NCI-H82 (cell line): Measurements from ENCODE around the gene PTGES.
"Not testable (repeated sequence)": the region's sequence is repeated elsewhere in the genome, so short reads cannot be mapped to it uniquely, and the experiment has no call there.

Experiments
- DNase-seq: peaks from one replicate; lab custom pipeline; 2025; lab: John Stamatoyannopoulos, UW

PTGES gene, protein sequence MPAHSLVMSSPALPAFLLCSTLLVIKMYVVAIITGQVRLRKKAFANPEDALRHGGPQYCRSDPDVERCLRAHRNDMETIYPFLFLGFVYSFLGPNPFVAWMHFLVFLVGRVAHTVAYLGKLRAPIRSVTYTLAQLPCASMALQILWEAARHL

DNA sequence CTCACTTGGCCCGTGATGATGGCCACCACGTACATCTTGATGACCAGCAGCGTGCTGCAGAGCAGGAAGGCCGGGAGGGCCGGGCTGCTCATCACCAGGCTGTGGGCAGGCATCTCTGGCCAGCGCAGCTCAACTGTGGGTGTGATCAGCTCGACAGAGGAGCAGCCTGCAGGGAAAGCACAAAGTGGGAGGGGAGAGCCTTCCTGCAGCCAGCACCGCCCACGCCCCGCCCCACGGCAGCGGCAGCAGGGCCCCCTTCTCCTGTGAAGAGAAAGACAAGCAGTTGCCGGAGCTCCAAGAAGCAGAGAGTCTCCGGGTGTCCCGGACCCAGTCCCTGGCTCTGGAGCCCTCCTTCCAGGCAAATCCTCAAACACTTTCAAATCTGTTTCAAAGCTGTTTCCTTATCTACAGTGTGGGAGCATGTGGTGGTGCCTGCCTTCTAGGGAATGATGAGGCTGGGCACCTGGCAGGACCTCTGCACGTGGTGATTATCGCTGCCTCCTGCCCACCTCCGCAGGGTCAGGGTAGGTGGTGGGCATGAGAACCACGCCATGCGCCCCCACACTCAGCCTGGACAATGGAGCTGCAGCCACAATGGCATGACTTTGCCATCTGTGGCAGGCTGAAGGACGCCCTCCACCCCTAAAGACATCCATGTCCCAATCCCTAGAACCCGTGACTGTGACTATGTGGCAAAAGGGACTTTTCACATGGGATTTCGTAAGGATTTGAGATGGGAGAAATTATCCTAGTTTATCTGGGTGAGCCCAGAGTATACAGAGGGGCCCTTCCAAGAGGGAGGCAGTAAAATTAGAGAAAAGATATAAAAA lies at the start of gene PTGES:
Gene PTGES, minus strand, starts transcription at position 143 of the 830 bp plus-strand sequence. Its CDS starts 30 bp downstream, at position 113.
- DNase-seq, result peak; percentile 73

DNA sequence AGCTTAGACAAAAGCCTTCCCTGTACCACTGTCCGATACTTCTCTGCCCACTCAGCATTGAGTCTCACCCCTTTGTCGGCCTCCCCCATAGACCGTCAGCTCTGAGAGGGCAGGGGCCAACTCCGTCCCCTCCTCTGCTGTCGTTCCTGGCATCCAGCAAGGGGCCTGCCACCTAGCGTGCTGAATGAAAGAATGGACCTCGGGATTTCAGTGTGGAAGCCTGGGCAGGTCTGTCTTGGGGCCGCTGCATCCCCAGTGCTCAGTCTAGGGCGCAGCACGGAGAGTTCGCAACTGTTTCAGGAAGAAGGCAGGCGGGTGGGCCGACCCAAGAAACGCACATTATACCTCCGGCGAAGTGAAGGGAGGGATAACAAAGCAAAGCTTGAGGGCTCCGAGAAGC lies 48.7 kb upstream of the PTGES start:
- no peak for DNase-seq

DNA sequence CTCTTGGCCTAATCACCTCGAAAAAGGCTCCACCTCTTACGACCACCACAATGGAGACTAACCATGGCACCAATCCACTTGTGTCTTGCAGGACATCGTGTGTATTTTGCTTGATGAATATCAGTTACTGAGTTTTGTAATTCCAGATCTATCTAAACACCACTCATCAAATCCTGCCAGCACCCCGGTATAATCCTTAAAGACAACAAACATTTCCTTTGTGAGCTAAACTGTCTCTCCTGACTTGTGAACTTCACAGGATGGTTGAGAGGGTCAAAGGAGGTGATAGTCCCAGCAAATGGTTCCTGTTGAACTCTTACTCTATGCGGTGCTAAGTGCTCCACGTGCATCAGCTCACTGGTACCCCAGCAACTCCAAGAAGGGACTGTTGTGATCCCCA lies 46.1 kb upstream of the PTGES start:
- DNase-seq, result no peak

DNA sequence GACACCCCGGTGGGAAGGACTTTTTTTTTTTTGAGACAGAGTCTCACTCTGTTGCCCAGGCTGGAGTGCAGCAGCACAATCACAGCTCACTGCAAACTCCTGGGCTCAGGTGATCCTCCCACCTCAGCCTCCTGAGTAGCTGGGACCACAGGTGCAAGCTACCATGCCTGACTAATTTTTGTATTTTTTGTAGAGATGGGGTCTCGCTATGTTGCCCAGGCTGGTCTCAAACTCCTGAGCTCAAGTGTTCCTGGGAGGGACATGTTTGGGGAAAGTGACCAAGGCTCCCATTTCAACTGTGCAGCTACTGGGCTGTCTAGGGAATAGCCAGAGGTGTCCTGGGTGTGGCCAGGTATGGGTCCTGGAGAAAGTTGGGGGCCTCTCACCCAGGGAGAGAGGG lies 43.2 kb upstream of the PTGES start:
- not testable (repeated sequence) for DNase-seq

DNA sequence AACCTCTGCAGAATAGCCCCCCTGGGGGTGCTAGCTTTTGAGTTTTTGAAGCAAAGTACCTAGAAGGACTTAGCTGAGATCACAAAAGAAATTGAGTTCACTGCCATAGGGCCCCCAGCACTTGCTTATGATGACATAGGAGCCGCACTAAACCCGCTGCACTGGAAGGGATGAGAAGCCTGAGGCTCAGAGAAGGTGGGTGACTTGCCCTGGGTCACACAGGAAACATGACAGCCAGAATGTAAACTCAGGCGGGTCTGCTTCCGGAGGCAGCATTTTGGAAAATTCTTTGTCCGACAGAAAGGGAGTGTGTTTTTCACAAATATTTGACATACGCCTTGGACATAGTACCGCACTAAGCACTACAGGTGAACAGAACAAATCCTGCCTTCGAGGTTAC lies 41.7 kb upstream of the PTGES start:
- no peak for DNase-seq

DNA sequence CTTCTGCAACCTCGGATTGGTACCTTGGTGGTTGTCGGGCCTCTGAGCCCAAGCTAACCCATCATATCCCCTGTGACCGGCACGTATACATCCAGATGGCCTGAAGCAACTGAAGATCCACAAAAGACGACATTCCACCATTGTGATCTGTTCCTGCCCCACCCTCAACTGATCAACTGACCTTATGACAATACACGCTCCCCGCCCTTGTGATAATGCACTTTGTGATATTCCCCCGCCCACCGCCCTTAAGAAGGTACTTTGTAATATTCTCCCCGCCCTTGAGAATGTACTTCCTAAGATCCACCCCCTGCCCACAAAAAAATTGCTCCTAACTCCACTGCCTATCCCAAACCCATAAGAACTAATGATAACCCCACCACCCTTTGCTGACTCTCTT lies 33.6 kb upstream of the PTGES start:
- DNase-seq, result no peak

DNA sequence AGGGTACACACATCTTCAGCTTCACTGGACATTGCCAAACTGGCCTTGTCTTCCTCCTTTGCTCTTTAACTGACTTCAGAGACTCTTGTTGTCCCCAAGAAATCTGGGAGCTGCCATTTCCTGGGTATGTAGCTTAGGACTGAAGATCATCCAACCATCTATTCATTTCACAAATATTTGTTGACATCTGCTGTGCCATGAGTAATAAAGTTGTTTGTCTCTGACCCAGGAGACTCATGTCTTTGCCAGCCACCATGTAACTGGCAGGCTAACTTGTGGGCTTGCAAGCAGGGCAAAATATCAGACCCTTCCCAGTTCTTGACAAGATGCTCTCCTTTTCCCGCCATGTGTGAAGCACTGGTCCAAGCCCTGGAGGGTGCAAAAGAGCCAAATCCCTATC lies 33.0 kb upstream of the PTGES start:
- DNase-seq, result no peak

DNA sequence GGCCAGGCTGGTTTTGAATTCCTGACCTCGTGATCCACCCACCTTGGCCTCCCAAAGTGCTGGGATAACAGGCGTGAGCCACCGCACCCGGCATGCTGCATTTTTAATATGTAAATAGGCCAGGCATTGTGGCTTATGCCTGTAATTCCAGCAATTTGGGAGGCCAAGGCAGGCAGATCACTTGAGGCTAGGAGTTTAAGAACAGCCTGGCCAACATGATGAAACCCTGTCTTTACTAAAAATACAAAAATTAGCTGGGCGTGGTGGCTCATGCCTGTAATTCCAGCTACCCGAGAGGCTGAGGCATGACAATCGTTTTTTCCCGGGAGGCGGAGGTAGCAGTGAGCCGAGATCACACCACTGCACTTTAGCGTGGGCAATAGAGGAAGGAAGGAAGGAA lies 32.1 kb upstream of the PTGES start:
- not testable (repeated sequence) for DNase-seq

DNA sequence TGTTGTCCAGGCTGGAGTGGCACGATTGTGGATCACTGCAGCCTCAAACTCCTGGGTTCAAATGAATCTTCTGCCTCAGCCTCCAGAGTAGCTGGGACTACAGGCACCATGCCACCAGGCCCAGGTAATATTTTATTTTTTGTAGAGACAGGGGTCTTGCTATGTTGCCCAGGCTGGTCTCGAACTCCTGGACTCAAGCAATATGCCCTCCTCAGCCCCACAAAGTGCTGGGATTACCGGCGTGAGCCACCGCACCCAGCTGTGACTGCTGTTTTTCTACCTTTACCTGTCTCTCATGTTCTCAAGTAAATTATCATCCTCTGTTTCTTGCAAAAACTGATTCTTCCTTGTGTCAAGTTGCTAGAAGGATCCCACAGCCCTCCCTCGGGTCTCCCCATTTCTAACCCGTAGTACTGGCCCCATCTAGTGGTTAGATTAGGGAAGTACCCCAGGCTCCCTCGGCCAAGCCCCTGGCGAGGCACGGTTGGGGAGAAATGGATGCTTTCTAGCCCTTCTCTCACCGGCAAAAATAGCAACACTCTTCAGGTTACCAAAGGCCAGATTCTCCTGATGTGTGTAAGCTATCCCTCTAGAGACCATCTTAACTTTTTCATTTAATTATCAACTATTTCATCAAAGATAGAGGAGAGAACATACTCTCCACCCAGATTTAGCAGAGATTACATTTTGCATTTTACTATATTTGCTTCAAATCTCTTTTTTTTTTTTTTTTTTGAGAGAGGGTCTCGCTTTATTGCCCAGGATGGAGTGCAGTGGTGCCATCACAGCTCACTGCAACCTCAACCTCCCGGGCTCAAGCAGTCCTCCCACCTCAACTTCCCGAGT lies 30.9 kb upstream of the PTGES start:
- DNase-seq, result peak; percentile 77

DNA sequence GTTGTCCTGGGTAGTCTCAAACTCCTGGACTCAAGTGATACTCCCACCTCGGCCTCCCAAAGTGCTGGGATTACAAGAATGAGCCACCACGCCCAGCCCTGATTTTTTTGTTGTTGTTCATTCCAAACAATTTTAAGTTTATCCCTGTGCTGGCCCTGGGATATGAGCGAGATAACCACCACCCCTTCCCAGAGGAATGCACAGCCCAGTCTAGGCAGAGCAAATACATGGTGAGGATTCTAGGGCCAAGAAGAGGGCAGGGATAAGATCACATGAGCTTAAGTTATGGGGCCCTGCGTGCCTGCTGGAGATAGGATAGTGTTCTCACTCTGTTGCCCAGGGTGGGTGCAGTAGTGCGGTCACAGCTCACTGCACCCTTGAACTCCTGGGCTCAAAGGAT lies 29.1 kb upstream of the PTGES start:
- no peak for DNase-seq

DNA sequence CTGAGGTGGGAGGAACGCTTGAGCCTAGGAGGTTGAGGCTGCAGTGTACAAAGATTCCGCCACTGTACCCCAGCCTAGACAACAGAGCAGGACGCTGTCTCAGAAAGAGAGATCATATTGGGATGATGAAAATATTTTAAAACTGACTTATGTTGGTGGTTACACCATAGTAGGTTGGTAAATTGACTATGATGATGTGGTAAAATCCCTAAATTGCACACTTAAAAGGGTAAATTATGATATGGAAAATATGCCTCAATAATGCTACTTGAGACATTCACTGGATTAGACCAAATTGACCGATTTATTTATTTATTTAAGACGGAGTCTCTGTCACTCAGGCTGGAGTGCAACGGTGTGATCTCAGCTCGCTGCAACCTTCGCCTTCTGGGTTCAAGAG lies 28.3 kb upstream of the PTGES start:
- no peak for DNase-seq

DNA sequence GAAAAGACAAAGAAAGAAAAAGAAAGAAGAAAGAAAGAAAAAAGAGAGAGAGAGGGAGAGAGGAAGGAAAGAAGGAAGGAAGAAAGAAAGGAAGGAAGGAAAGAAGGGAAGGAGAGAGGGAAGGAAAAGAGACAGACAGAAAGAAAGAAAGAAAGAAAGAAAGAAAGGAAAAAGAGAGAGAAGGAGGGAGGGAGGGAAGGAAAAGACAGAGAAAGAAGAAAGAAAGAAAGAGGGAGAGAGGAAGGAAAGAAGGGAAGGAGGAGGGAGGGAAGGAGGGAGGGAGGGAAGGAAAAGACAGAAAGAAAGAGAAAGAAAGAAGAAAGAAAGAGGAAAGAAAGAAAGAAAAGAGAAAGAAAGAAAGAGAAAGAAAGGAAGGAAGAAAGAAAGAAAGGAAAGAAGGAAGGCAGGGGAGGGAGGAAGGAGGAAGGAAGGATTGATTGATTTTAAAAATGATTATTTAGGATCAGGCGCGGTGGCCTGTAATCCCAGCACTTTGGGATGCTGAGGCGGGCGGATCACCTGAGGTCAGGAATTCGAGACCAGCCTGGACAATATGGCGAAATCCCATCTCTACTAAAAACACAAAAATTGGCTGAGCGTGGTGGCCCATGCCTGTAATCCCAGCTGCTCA lies 26.8 kb upstream of the PTGES start:
- DNase-seq, result no peak

DNA sequence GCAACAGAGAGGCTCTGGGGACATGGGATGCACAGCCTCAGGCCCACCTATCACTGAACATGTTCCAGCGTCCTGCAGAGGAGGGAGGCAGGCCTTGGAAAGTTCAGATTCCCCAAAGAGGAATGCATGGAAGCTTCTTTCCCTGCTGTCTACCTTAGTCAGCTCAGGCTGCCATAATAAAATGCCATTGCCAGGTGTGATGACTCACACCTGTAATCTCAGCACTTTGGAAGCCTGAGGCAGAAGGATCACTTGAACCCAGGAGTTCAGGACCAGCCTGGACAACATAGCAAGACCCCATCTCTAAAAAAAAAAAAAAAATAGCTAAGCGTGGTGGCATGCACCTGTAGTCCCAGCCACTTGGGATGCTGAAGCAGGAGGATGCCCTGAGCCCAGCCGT lies 25.6 kb upstream of the PTGES start:
- DNase-seq, result no peak

DNA sequence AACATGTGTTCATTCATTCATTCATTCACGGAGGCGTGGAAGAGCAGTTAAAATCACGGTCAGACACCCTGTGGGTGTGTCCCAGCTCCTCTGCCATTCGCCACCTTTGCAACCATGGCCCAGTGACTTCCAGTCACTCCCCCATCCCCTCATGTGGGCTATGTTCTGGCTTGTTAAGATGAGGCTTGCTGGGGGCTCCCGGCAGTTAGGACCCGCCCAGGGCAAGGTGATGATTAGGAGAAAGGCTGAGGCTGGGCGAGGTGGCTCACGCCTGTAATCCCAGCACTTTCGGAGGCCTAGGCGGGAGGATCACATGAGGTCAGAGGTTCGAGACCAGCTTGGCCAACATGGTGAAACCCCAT lies 24.9 kb upstream of the PTGES start:
- DNase-seq, result no peak

DNA sequence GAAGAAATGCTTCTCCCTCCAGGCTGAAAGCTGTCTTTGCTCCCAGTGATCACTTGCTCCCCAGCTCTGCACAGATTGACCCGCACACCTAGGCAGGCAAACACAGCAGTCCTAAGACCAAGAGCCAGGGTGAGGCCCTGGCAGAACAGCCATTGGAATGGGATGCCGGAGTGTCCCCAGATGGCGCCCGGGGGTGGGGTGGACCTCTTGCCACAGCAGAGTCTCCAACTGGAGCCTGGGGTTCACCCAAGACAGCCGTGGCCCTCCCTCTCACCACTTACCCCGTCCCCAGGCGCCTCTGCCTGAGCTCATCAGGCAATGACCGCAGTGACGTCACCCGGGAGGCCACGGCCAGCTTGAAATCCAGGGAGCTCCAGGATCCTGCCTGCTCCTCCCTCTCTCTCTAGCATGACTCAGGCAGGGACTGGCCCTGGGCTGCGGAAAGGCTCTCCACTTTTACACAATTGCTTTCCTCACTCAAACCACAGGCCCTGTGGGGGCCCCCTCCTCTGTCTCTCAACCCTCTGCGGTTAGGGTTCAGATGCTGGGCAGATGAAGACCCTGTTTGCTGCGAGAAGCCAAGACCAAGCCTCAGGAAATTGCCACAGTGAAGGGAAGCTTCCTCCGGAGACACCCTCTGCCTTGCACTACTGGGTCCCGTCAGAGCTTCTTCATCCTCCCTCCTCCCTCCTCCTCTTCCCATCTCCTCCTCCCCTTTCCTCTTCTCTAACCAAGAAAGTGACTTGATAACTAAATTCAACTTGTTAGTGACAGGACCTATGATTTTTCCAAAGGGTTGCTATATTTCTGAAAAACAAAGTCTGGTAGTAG lies 24.3 kb upstream of the PTGES start:
- no peak for DNase-seq

DNA sequence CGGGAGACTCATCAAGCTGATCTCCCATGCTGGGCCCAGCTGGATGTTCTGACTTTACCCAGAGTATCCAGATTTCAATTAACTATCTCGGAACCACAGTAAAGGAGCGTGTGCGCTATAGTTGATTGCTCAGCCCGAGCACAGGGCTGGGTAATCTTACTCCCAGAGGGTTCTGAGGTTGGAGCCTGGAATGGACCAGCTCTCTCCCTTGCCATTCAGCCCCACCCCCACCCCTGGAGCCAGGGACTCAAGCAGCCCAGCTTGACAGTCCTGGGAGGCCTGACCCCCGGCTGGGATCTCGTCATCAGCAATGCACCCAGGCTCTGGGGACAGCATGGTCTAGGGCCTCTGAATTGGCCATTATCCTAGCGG lies 23.7 kb upstream of the PTGES start:
- no peak for DNase-seq

DNA sequence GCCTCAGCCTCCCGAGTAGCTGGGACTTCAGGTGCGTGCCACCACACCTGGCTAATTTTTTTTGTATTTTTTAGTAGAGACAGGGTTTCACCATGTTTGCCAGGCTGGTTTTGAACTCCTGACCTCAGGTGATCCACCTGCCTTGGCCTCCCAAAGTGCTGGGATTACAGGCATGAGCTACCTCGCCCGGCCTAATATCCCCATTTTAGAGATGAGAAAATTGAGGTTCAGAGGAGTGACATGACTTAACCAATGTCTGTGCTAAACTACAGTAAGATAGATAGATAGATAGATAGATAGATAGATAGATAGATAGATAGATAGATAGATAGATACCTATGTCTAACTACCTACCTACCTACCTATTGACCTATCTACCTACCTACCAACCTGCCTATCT lies 23.3 kb upstream of the PTGES start:
- DNase-seq, result not testable (repeated sequence)

DNA sequence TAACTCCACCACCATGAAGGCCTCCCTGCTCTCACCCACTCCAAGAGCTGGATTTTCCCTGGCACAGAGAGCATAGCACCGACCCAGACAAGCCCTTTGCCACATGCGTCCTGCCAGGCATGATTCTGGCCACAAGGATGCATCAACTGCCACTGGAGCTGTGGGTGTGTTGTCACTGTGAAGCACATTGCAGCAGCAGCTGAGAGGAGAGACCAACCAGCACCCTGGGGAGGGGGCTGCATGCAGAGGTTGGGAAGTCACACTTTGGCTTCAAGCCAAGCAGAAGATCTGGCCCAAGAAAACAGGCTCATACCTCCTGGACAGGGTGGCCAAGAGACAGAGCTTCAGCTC lies 22.6 kb upstream of the PTGES start:
- no peak for DNase-seq

DNA sequence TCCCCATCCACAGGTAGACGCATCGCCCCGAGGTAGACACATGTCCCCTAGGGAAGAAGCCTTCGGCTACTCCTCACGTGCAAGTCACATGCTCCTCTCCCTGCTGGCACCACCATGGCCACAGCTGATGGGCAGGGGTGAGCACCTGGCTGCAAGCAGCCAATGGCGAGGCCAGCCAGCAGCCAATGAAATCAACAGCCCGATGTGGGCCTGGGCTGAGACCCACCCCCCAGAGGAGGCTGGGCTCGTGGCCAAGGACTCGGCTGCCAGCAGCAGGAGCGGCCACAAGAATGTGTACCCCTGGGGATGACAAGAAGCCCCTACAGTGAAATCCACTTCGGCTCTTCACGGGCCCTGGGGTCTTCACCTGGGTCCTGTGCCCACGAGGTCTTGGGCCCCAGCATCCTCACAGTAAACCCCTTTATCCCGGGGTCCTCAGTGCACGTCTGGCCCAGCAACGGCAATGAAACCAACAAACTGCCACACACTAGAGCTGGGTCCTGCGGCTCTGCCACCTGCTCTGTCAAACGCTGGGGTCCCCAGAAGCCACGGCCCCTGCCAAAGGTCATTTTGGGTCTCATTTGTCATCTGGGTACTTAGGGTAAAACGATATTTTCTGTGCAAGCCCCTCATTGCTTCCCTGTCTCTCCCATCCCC lies 22.1 kb upstream of the PTGES start:
- DNase-seq, result no peak

DNA sequence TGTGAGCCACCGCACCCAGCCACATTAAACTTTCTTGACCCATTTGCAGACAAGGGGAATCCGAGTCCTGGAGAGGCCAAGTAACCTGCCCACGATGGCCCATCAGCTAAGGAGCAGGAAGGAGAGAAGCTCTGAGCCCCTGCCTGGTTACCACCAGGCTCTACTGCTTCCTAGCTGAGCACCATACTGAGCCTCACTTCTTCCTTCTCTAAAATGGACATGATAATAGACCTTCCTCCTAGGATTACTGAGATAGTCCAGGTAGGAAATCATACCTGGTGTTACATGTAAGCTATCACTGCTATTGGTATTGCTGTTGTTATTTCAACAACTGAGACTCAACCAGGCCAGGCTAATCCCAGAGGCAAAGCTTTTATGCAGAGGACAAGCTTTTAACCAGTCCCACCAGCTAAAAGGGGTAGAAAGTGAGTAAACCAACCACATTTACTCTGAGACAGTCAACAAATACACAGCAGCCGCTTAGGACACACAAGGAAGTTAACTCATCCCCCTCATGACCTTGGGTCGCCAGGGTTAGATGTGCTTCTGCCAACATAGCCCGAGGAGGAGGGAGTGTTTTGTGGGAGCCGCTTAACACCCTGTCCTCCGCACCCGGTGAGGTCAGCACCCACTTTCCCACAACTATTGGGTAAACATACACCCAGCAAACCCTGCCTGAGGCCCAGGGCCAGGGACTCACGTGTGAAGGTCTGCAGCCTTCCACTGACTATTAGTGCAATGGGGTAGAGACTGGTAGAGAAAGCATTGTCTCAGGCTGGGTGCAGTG lies 20.6 kb upstream of the PTGES start:
- no peak for DNase-seq
